Stimulated activated CD4-positive, alpha-beta T cell treated with anti-CD3 and anti-CD28 coated beads, Interleukin-15, amount 100 ng/mL, for 48 hours (primary cell): Measurements from ENCODE around the gene GORAB.

ENCODE experiments used
- DNase-seq, 2 donors: peaks; one replicate each; pipeline ENCODE4 v3.0.0-alpha.2; 2020; ENCODE audit warnings: low read depth in 2 of 2

GORAB gene

DNA sequence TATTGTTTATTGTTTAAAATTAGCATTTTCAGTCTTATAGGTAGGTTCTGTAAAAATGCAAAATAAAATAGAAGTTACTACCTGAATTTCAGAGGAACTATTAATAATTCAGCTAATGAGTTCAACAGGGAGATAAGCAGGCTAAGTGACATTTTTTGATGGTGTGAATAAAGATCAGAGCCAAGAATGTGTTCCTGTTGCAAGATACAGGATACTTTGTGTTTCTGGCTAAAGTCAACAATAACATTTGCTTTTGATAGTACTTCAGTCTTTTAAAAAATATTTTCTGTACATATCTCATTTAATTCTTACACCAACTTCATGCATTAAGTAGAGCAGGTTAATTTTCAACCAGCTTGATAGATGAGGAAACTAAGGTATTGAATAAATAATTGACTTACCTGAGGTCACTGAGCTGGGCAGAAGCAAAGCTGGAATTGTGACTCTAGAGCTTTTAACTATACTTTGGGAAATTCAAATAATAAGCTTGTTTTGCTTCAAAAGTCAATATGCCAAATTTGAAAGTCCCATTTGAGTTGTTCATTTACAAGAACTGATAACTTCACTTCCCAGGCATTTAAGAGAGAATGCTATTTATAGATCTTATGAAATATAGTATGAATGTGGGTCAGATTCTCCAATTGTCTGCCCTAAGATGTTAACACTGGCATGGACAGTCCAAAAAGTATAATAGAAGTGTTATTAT, 6.0 kb downstream of the GORAB start:
- DNase-seq: no peak

DNA sequence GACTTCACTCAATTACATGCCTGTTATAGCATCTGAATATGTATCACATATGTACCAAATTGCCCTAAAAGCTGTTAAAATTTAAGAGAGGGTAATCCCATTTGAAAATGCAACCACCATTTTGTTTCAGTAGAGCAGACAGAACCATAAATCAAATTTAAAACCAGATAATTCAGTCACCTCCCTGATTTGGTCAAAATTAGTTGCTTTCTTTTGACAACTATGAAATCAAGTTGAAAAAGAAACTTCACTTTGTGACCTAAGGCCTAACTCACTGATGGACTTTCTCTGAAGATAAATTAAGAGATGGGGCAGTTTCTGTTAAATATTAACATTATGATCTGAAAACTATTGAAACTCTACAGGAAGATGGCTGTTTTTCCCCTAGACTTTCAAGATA, 6.7 kb downstream of the GORAB start:
- DNase-seq: no peak

DNA sequence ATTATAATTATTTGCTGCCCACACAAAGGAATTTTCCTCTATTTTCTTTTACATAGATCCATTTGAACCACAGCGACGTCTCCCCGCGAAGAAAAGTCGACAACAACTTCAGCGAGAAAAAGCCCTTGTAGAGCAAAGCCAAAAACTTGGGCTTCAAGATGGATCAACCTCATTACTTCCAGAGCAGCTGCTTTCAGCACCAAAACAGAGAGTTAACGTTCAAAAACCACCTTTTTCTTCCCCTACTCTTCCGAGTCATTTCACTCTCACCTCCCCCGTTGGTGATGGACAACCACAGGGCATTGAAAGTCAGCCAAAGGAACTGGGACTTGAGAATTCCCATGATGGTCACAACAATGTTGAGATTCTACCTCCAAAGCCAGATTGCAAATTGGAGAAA, 7.2 kb downstream of the GORAB start:
- DNase-seq: no peak

DNA sequence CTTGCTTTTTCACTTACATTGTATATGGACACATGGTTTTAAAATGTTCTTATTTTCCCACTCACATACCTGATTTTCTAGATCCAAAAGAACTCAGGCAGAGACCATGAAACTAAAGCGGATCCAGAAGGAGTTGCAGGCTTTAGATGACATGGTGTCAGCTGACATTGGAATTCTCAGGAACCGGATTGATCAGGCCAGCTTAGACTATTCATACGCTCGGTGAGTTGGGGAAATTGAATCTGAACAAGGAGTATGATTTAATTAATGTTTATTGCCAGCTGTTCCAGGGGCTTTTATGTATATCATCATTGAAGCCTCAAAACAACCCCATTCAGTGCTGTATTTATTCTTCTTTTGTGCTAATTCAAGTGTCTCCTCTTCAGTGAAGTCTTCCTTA, 12.7 kb downstream of the GORAB start:
- no peak for DNase-seq

DNA sequence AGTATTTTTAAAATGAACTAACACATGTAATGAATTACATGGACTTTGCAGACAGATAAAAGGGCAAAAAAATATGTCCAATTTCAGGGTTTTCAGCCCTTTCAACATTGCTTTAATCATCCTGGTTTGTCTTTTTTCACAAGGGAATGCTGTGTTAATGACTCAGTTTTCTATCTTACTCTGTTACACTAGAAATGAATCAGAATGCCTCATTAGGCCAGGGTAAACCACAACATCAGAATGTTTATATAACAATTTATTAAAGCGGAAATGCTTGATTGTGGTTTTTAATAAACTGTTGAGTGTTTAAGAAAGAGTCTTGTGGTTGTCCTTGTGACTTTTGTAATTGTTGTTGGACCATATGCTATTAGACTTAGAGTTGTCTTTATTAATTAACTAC, 13.5 kb downstream of the GORAB start:
- no peak for DNase-seq

DNA sequence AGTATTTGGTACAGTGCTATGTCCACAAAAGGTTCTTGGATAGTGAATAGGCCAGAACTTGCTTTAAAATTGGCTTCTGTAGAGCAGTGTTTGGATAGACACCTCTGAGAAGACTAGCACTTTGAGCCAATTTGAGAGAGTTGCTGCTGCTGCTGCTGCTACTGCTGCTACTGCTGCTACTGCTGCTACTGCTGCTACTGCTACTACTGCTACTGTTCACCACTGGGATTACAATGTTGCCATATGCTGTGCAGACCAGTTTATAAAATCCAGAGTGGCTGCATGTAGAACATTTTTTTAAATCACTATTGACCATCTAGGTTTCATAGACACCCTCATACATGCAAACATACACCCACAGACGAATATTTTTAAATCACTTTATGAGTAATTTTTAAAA, 15.3 kb downstream of the GORAB start:
- DNase-seq: no peak

DNA sequence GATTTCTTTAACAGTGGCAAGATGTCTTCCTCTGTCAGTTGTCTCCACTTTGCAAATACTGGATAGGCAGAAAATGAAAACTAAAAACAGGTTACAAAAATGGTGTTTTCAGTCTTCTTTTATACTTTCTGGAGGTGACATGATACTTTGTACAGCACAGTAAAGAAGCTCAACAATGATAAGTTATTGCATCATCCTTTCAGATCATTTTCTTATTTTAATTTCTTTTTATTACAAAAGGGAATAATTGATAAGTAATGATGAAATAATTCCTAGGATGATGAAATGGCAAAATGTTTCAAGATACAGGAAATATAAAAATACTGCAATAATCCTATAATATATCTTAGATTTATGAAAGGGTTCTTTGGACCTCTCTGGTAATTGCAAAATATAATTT, 16.5 kb downstream of the GORAB start:
- DNase-seq: no peak

DNA sequence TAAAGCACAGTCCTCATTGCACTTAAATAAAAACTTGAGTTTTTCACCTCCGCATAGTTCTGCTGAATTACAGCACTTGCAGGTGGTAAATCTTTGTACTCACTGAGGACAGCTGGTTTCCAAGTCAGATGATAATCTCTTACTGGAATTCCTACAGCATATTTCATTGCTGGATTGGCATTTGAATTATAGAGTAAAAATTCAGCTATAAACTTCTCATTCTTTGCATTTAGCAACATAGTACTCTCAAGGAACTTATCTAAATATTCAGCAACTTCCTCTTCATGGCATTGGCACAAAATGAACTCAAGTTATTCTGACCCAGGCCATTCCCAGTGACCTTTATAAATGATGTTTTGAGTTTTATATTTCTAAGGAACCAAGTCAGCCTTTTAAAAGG, 23.4 kb downstream of the GORAB start:
- DNase-seq: no peak

DNA sequence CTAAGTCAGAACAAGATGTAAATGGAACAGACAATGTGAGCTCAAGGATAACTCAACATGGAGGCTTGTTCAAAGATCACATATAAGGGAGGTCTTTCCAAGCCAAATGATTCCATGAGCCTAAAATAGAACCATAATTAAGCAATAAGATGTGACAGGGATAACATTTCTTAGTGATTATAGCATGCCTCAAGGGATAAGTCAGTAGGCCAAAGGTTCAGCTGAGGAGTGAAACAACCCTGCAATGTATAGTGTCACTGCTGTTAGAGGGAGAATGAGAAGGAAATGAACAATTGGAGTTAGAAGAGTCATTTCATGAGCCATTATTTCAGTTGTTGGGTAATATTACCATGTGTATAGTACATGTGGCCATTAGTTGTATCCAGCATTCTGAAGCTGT, 25.0 kb downstream of the GORAB start:
- no peak for DNase-seq

DNA sequence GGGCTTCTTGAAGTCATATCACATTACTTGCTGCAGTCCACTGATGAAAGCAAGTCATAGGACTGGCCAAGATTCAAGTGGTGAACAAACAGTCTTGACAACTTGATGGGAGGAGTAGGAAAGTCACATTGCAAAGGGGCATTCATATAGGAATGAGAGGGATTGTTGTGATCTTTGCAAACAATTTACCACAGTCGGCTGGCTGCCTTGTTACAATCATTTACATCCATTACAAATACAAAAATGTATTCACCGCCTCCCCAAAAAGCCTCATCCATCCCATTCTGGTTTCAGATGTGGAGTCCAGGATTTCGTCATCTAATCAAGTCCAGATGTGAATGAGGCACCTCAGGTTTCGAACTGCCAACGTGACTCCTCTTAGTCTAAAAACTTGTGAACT, 26.8 kb downstream of the GORAB start:
- DNase-seq: no peak

DNA sequence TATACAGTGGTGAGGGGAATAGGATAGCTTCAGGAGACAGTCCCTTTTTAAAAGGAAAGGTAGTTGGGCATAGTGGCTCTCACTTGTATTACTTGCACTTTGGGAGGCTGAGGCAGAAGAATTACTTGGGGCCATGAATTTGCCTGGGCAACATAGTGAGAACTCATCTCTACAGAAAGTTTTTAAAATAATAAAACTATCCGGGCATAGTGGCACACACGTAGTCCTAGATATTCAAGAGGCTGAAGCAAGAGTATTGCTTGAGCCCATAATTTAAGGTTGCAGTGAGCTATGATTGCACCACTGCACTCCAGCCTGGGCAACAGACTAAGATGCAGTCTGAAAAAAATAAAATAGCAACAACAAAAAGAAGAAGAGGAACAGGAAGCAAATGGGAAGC, 27.2 kb downstream of the GORAB start:
- no peak for DNase-seq

DNA sequence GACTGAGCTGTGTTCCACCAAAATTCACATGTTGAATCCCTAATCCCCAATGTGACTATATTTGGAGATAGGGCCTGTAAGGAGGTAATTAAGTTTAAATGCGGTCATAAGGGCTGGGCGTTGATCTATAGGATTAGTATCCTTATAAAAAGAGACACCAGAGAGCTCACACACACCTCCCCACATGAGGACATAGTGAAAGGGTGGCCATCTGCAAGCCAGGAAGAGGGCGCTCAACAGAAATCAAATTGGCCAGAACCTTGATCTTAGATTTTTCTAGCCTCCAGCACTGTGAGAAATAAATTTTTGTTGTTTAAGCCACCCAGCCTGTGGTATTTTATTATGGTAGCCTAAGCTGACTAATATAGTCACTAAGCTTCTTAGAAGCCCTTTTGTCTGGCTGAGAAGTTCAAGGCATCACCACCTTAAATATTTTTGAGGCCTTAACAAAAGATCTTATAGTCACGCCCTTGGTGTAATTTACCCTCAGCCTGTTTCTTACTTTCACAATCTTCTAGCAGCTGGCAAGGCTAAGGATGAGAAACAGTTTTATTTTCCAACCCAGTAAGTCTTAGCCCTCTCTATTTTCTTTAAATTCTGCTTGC, 28.8 kb downstream of the GORAB start:
- DNase-seq: no peak

DNA sequence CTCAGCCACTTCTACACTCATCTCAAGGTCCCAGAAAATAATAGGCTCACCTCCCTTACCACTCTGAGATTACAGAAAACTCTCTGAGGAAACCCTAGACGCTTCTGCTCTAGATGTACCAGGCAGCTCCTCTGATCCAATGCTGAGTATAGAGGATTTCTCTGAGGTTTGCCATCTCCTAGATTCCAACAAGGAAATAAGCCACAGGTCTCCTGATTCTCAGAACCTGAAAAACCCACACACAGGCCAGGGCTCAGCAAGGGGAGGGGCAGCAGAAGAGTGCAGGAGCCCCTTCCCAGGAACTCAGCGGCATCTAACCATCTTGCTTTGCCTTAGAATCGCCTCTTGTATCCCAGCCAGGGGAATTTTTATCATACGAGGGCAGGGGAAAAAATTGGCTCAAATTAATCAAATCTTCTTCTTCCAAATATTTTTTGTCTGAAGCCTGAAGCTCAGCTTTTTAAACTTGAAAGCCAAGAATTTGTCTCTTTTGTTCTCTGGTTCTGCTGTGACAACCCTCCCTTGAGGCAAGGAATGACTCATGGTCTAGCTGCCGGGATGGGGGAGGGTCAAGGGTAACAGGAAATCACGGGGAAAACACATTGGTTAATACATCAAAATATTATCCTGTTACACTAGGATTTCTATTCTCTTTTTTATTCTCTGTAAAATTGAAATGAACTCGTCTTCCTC, 30.8 kb downstream of the GORAB start:
- peak in 1 of 2 donors; percentile 13 for DNase-seq

DNA sequence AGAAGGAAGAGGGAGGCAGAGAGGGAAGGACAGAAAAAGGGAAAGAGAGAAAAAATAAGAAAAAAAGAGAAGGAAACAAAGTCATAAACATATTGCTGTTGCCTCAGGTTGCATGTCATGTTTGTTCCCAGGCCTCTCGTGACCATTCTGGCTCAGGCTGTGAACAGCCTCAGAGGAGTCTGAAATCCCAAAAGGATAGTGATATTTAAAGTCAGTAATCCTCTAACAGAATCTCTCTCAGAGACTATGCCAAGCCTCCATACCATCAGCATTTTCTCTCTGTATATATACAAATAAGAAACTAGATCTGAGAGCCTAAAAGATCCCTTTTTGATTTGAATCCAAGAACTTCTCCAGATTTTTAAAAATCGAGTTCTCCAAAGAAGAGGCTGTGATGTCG, 35.2 kb downstream of the GORAB start:
- DNase-seq: no peak

DNA sequence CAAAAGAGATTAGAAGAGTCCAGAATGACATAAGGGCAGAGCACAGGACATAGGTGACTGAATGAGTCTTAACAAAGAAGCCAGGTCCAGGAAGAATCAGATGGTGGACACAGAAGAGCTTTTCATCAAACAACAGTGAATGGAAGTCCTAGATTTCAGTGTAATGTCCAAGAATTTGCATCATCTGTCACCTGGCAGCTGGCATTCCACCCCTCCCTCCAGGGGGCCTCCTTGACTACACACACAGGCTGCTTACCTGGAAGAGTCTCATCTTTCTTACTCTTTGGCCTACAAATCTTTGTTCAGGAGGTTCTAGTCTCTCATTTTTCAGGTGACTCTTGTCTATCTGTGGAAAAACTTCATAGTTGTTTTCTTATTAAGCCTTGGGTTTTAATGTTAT, 36.2 kb downstream of the GORAB start:
- DNase-seq: no peak

DNA sequence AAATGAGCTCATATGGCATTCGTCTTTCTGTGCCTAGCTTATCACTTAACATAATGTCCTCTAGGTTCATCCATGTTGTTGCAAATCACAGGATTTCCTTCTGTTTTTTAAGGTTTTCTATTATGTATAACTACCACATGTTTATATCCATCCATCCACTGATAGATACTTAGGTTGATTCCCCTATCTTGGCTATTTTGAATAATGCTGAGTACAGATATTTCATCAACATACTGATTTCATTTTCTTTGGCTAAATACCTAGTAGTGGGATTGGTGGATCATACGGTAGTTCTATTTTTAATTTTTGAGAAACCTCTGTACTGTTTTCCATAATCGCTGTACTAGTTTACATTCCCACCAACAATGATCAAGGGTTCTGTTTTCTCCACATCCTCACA, 45.0 kb downstream of the GORAB start:
- no peak for DNase-seq

DNA sequence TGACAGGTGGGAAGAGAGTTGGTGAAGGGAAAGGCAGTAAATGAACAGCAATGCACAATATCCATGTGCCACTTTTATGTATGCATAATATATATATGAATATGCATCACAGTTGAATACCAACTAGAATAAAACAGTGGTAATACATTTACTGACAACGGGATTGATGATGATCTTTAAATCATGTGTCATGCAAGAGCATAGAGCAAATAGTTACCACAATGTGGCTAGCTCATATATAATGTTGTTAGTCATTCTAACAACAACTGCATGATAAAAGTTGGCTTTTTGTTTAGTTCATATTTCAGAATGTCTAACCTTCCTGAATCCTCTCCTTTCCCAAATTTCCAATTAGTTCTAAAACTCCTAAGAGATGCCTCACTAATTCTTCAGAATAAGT, 46.4 kb downstream of the GORAB start:
- DNase-seq: no peak

DNA sequence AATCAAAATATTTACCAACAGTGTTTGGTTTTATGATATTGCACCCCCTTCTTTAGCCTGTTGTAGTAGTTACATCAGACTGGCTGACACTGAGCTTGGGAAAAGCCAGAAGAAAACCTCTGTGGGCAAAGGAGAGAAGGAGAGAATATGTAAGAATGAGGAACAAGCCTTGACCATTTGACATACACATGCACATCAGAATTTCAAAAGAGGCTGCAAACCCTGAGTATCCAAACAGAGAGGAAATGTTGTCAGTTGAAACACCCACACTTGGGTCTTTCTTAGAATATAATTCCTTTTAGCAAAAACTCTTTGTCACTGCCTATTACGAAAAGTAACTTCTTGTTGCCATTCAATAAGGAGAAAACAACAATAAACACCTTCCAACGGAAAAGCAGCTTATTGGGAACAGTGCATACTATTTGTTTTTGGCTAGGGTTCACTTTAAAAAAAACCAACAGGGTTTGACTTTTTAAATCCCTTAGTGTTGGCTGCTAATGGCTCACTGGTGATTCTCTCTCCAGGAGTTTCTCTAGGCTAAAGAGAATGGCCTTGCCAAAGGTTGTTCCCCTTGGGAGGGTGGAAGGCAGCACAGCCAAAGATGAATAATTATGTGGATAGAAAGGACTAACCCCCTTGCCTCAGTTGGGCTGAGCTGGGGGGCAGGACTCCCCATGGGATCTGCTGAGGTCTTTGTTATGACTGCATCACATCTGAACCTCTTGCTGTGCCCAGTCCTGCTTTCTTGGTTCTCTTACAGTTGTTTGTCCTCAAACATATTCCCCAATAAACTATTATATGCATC, 48.9 kb downstream of the GORAB start:
- no peak for DNase-seq

DNA sequence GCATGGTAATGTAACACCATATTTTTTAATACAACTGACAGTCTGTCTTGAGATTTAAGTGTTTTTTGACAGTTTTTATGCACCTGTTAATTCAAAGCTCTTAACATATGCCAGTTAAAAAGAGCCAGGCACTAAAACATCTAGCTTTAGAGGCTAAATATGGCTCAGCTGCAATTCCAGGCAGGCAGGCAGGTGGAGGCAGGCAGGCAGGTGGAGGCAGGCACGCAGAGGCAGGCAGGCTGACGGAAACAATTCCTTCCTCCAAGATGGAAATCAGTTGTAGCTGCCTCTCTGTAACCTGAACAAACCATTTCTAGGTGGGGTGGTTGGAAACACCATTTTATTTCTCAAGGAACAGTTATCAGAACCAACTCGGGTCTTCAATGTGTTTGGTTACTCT, 51.2 kb downstream of the GORAB start:
- no peak for DNase-seq

DNA sequence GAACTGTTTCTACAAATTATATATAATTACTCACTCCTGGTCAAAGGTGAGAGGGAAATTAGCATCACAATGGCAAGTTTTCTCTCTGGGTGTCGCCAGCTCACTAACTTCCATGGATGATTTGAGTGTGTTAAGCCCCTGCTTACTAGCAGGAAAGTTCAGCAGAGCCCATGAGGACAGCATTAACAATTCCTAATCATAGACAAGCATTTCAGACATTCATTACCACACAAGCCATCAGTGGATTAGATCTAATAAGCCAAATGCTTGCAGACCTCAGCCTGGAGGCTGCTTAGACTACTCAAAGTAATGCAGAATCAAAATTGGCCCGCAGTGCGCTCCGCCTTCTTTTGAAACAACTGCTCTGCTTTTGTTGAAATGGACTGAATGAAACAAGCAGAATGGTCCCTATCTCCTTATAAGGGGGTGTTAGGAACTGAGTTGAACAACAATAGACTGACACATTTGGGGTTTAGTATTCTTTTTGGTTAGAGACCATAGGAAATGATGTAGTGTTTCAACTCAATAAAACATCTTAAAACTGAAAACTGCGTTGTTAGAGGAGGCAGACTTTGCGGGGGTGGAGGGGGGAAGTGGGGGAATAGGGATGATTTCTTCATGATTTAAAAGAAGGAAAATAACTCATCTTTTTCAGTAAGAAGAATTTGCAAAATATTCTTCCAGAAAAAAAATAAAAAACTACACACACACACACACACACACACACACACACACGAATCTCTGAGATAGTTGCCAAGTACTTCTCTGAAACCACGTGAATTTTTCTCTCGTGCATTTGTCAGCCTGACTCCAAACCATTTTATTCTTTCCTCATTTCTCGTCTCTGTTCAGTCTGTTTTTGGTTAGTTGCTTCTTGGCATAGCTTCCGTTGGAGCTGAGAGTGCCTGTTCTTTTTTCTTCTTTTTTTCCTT, 54.6 kb downstream of the GORAB start:
- DNase-seq: no peak

DNA sequence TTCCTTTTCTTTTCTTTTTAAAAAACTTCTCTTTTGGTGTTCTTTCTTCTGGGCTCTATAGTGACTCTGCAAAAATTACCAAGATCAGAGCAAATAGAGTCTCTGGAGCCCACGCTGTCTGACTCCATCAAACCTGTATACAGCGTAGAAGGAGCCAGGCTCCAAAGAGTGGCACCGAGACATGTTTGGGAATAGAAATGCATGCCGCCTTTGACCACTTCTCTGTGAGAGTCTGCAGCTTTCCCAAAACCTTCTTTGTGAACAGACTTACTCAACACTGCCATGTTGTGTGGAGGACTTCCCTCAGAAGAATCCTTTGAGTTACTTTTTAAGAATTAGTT, 55.3 kb downstream of the GORAB start:
- no peak for DNase-seq
